Aorta (tissue), 5 donors: ENCODE measurements around the gene RUNX2. TPM values are rescaled to one million over a fixed set of nuclear protein-coding genes. Genes with fewer than 3 reads are reported as not detected.
"Not testable (repeated sequence)": the region's sequence is repeated elsewhere in the genome, so short reads cannot be mapped to it uniquely, and the experiment has no call there.

Experiments used
- ATAC-seq: fragments of 200-7000 bp; cut with Tn5 transposase; one replicate; pipeline ENCODE4 v1.9.1; 2022; ENCODE audit warnings: moderate library complexity; ENCODE audit not compliant: low FRiP score
- DNase-seq, 2 donors: peaks; one replicate each; pipeline ENCODE4 v3.0.0-alpha.2; 2020
- H3K27ac ChIP-seq, 2 donors: one replicate each; pipeline ENCODE4 v1.5.1; 2013; ENCODE audit warnings: low read length in 2 of 2, mild to moderate bottlenecking in 2 of 2, moderate library complexity in 2 of 2, control low read depth in 1 of 2, inconsistent platforms in 1 of 2, low read depth in 1 of 2
- H3K27me3 ChIP-seq, 2 donors: one replicate each; pipeline ENCODE4 v1.6.1; 2013; ENCODE audit warnings: control low read depth in 1 of 2, low read length in 1 of 2, mild to moderate bottlenecking in 1 of 2, moderate library complexity in 1 of 2; ENCODE audit not compliant: insufficient read depth in 2 of 2, control insufficient read depth in 1 of 2
- H3K36me3 ChIP-seq, 2 donors: one replicate each; pipeline ENCODE4 v1.6.1; 2013; ENCODE audit warnings: control low read depth in 1 of 2, low read length in 1 of 2, mild to moderate bottlenecking in 1 of 2; ENCODE audit not compliant: insufficient read depth in 2 of 2, control insufficient read depth in 1 of 2
- H3K4me1 ChIP-seq, 2 donors: one replicate each; pipeline ENCODE4 v1.6.1; 2013; ENCODE audit warnings: low read length in 2 of 2, control low read depth in 1 of 2, mild to moderate bottlenecking in 1 of 2, moderate library complexity in 1 of 2; ENCODE audit not compliant: insufficient read depth in 2 of 2, control insufficient read depth in 1 of 2
- H3K4me3 ChIP-seq, 2 donors: one replicate each; pipeline ENCODE4 v1.5.1; 2013; ENCODE audit warnings: low read length in 2 of 2, control low read depth in 1 of 2, mild to moderate bottlenecking in 1 of 2
- H3K9me3 ChIP-seq: one replicate; pipeline ENCODE4 v1.6.1; 2013; ENCODE audit warnings: mild to moderate bottlenecking, low read length; ENCODE audit not compliant: control insufficient read depth
- WGBS, 2 donors: extraction: QIAGEN DNeasy Blood & Tissue Kit; methylation state at CpG; one replicate each; pipeline ENCODE4 v1.1.7; 2013; 5-methylcytosine and 5-hydroxymethylcytosine counted together
- intact Hi-C, 2 donors: fragments of 100-400 bp; cut with DNase I; formaldehyde crosslinking; loops; one replicate each; pipeline versions ENCODE4 v1.14.2 to v1.15.0; 2022
- long read RNA-seq, 2 donors: library from polyadenylated mRNA; unstranded; transcript quantifications; one replicate each; pipeline ENCODE4 v2.0.0, GENCODE V29; 2020 to 2021
- polyA plus RNA-seq, 2 donors: library from polyadenylated mRNA; stranded (reverse); fragments of 200-250 nt; gene quantifications; one replicate each; pipeline ENCODE4 v1.2.3, GENCODE V29; 2013
- total RNA-seq, 2 donors: library from RNA; stranded (reverse); fragmentation: NEBNext Ultra II Directional; extraction: Animal tissue kit (Norgen Biotek cat#: 25700); gene quantifications; one replicate each; pipeline ENCODE4 v1.2.1, GENCODE V29; 2021
- donor health status: healthy with polysubstance abuse.
- donor health status: Bipolar disorder and iron deficiency.
- donor health status: DM: no; HTN: no; CAD: no.
- donor health status: DM: no; HTN: no; CAD: no.
- donor health status: DM: yes; HTN: yes; CAD: no.

The RUNX2 gene
- total RNA-seq (1 to 10 TPM; 2.3 to 5.4 TPM), polyA plus RNA-seq (1 to 10 TPM; 1.0 to 1.5 TPM)
- long read RNA-seq, donor 1, partial matches to known transcripts, result 0 of 1 reads
- long read RNA-seq, donor 1, other reads (novel, unspliced or antisense), result 1 of 1 reads
- long read RNA-seq, donor 2, partial matches to known transcripts, result 0 of 4 reads
- long read RNA-seq, donor 2, other reads (novel, unspliced or antisense), result 4 of 4 reads

GRCh38 chr6:45327956-45328522, at the start of gene RUNX2:
RUNX2 (plus strand) TSS chr6:45328330; CDS start chr6:45328727, 397 bp downstream.
- peak; percentile 48 for ATAC-seq
- H3K27ac ChIP-seq, result no peak within 1 kb of the TSS
- intact Hi-C loops, result no loop called here

DNA sequence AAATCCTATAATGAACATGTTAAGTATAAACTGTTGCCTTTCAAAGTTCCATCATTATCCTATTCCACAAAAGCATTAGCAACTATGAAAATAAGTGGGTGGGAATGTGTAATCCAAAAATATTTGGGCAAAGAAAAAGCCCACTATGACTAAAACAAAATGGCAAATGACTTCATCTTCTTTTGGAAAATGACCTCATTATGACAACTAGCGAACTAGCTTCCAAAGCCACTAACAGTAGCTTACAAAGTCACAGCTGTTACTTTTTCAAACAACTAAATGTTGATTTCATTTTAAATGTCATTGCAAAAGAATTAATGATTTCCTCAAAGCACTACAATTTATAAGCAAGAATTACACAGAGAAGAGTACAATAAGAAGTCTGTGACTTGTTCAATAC, 49.8 kb upstream of the RUNX2 start:
- ATAC-seq, result no peak
- Histone ChIP-seq H3K36me3 (no peaks in the 10 kb centered on the region), H3K27ac (no peak overlapping the region), H3K4me1 (peaks cover 0 to 2% of the 10 kb centered on the region in 2 donors), H3K9me3 (peaks cover 1% of the 10 kb centered on the region), H3K4me3 (no peak overlapping the region), H3K27me3 (no peaks in the 10 kb centered on the region)
- DNase-seq, result no peak
- 70 to 83% methylated on average over 1 of the region's 1 CpG for WGBS, 2 donors
- intact Hi-C loops, result no loop called here

More at GRCh38 chr6:45327956-45328522, at the start of gene RUNX2:
- H3K27me3 ChIP-seq, result no peaks in the 10 kb centered on the region
- DNase-seq, result no peak
- 62 to 63% methylated on average over 5 of the region's 5 CpGs for WGBS, 2 donors
- H3K9me3 ChIP-seq, result no peaks in the 10 kb centered on the region
- H3K4me3 ChIP-seq, result no peak within 1 kb of the TSS
- H3K4me1 ChIP-seq, result no peaks in the 10 kb centered on the region
- H3K36me3 ChIP-seq, result no peaks in the 10 kb centered on the region

DNA sequence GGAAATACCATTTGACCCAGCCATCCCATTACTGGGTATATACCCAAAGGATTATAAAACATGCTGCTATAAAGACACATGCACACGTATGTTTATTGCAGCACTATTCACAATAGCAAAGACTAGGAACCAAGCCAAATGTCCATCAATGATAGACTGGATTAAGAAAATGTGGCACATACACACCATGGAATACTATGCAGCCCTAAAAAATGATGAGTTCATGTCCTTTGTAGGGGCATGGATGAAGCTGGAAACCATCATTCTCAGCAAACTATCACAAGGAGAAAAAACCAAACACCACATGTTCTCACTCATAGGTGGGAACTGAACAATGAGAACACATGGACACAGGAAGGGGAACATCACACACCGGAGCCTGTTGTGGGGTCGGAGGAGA, 41.4 kb upstream of the RUNX2 start:
- H3K4me3 ChIP-seq, intact Hi-C loops, H3K27me3 ChIP-seq, H3K4me1 ChIP-seq, H3K27ac ChIP-seq, H3K36me3 ChIP-seq, DNase-seq, ATAC-seq, H3K9me3 ChIP-seq: not testable (repeated sequence)
- WGBS, 2 donors, result 94 to 97% methylated on average over 3 of the region's 3 CpGs

DNA sequence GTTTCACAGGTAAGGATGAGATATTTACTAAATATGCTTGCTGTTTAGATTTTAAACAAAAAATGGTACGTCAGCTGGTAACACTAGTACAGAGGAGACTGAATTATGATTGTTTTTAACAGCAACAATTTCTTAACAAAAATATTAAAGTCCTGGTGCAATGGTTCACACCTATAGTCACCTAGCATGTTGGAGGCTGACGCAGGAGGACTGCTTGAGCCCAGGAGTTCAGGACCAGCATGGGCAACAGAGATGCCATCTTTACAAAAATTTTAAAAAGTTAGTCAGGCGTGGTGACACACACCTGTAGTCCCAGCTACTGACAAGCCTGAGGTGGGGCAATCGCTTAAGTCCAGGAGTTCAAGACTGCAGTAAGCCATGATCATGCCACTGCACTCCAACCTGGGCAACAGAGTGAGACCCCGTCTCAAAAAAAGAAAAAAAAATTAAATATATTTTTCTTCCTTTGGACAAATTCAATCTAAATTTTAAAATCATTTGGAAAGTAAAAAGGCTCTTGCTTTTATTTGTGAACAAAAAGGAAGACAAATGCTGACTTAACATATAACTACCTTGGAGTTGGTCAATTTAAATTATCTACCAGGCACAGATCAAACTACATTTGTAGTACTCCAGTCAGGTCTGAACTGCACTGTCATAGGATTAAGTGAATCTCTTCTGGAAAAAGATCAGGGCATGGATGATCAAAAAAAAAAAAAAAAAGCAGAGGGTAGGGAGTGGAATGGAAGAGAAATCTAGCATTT, 38.2 kb upstream of the RUNX2 start:
- no peak overlapping the region for H3K27ac ChIP-seq
- no peaks in the 10 kb centered on the region for H3K36me3 ChIP-seq
- no peak for ATAC-seq
- intact Hi-C loops, result no loop called here
- H3K4me1 ChIP-seq, result no peaks in the 10 kb centered on the region
- no peaks in the 10 kb centered on the region for H3K9me3 ChIP-seq
- no peak for DNase-seq
- no peak overlapping the region for H3K4me3 ChIP-seq
- WGBS, 2 donors, result 97% methylated on average over 5 of the region's 5 CpGs
- no peaks in the 10 kb centered on the region for H3K27me3 ChIP-seq

DNA sequence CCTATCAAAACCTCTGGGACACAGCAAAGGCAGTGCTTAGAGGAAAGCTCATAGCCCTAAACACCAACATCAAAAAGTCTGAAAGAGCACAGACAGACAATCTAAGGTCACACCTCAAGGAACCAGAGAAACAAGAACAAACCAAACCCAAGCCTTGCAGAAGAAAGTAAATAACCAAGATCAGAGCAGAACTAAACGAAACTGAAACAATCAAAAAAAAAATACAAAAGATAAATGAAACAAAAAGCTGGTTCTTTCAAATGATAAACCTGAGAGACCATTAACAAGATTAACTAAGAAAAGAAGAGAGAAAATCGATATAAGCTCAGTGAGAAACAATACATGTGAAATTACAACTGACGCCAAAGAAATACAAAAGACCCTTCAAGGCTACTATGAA, 34.8 kb upstream of the RUNX2 start:
- 90 to 97% methylated on average over 3 of the region's 3 CpGs for WGBS, 2 donors
- H3K4me1 ChIP-seq, result no peaks in the 10 kb centered on the region
- intact Hi-C loops, result no loop called here
- H3K36me3 ChIP-seq, result no peaks in the 10 kb centered on the region
- no peak overlapping the region for H3K27ac ChIP-seq
- ATAC-seq (no peak), DNase-seq (no peak)
- H3K27me3 ChIP-seq, result no peaks in the 10 kb centered on the region
- H3K9me3 ChIP-seq, result no peaks in the 10 kb centered on the region
- no peak overlapping the region for H3K4me3 ChIP-seq

DNA sequence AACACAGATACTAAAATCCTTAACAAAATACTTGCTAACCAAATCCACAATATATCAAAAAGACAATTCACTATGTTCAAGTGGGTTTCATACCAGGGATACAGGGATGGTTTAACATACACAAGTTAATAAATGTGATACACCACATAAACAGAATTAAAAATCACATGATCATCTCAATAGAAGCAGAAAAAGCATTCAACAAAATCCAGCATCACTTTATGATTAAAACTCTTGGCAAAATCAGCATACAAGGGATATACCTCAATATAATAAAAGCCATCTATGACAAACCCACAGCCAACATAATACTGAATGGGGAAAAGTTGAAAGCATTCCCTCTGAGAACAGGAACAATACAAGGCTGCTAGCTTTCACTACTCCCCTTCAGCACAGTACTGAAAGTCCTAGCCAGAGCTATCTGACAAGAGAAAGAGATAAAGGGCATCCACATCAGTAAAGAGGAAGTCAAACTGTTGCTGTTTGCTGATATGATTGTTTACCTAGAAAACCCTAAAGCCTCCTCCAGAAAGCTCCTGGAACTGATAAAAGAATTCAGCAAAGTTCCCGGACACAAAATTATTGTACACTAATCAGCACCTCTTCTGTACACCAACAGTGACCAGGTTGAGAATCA, 33.9 kb upstream of the RUNX2 start:
- intact Hi-C loops, H3K9me3 ChIP-seq, DNase-seq, H3K27ac ChIP-seq, H3K4me1 ChIP-seq, H3K4me3 ChIP-seq, H3K36me3 ChIP-seq, H3K27me3 ChIP-seq, ATAC-seq: not testable (repeated sequence)
- 86 to 88% methylated on average over 1 of the region's 1 CpG for WGBS, 2 donors

- H3K9me3 ChIP-seq, result no peaks in the 10 kb centered on the region
- H3K27ac ChIP-seq, result no peak overlapping the region
- no peak overlapping the region for H3K4me3 ChIP-seq
- intact Hi-C loops, result no loop called here
- no peak for DNase-seq
- H3K4me1 ChIP-seq, result no peaks in the 10 kb centered on the region
- ATAC-seq, result no peak
- no peaks in the 10 kb centered on the region for H3K27me3 ChIP-seq
- H3K36me3 ChIP-seq, result no peaks in the 10 kb centered on the region
These were observed 30.8 kb upstream of the RUNX2 start for GRCh38 chr6:45297320-45297719.

DNA sequence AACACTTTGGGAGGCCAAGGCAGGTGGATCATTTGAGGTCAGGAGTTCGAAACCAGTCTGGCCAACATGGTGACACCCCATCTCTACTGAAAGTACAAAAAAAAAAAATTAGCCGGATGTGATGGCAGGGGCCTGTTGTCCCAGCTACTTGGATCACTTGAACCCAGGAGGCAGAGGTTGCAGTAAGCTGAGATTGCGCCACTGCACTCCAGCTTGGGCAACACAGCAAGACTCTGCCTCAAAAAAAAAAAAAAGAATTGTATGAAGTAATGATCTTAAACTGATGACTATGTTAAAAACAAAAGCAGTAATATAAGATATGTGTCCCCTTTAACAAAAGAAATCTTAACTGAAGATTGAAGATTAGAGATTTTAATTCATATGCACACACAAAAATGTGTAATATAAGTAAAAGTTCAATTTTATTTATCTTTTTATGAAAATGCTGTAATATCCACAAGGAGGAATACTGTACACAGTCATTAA, 29.0 kb upstream of the RUNX2 start:
- 96% methylated on average over 3 of the region's 3 CpGs for WGBS, 2 donors
- ATAC-seq, result no peak
- H3K36me3 ChIP-seq, result no peaks in the 10 kb centered on the region
- DNase-seq, result no peak
- no peaks in the 10 kb centered on the region for H3K9me3 ChIP-seq
- no peak overlapping the region for H3K27ac ChIP-seq
- H3K27me3 ChIP-seq, result no peaks in the 10 kb centered on the region
- intact Hi-C loops, result no loop called here
- H3K4me1 ChIP-seq, result no peaks in the 10 kb centered on the region
- no peak overlapping the region for H3K4me3 ChIP-seq
